NB4 (cell line): Measurements from ENCODE around the gene MRPS16.

Source experiments
- MYC ChIP-seq: IDR thresholded peaks from 2 replicates; pipeline ENCODE4 v1.6.1; 2011; ENCODE audit warnings: low read depth, low read length
- POLR2A ChIP-seq: IDR thresholded peaks from 2 replicates; pipeline ENCODE4 v1.6.1; 2011; ENCODE audit warnings: mild to moderate bottlenecking; ENCODE audit not compliant: insufficient read length; ENCODE audit errors: extremely low read depth
- TF ChIP-seq, protein P1 (sequence below): IDR thresholded peaks from one replicate; pipeline ENCODE4 v1.5.1; 2012; ENCODE audit warnings: low read depth, low read length

DNA sequence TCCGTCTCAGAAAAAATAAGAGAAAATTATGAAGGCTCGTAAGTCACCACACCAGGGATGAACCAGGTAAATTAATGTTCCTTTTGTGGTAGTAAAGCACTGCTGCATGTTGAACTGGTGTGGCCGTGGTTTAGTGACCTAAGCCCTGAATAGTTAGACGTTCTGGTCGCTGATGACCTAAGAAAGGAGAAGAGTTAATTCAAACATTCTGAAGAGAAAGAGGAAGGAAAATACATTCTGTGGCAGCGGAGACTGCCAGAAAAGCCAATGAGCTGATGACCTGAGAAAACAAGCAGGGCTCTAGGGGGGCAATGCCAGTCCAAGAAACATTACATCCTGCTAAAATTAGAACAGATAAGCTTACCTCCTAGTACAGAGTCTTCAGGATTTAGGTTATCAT lies 22.9 kb downstream of the MRPS16 start:
- TF ChIP-seq, protein P1, sequence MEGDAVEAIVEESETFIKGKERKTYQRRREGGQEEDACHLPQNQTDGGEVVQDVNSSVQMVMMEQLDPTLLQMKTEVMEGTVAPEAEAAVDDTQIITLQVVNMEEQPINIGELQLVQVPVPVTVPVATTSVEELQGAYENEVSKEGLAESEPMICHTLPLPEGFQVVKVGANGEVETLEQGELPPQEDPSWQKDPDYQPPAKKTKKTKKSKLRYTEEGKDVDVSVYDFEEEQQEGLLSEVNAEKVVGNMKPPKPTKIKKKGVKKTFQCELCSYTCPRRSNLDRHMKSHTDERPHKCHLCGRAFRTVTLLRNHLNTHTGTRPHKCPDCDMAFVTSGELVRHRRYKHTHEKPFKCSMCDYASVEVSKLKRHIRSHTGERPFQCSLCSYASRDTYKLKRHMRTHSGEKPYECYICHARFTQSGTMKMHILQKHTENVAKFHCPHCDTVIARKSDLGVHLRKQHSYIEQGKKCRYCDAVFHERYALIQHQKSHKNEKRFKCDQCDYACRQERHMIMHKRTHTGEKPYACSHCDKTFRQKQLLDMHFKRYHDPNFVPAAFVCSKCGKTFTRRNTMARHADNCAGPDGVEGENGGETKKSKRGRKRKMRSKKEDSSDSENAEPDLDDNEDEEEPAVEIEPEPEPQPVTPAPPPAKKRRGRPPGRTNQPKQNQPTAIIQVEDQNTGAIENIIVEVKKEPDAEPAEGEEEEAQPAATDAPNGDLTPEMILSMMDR: no peak
- TF ChIP-seq POLR2A (no peak), MYC (no peak)
